NCI-H82 (cell line): ENCODE measurements around the gene SAG.
"Not testable (repeated sequence)": the region's sequence is repeated elsewhere in the genome, so short reads cannot be mapped to it uniquely, and the experiment has no call there.

Source experiments
- DNase-seq: peaks from one replicate; lab custom pipeline; 2025; lab: John Stamatoyannopoulos, UW

Gene SAG

GRCh38 chr2:233332125-233332524 lies 24.5 kb downstream of the SAG start:
- DNase-seq = no peak

GRCh38 chr2:233334915-233335314 lies 27.3 kb downstream of the SAG start:
- DNase-seq = no peak

- DNase-seq = not testable (repeated sequence)
Observed at GRCh38 chr2:233336091-233336490, 28.5 kb downstream of the SAG start.

- DNase-seq = no peak
Observed at GRCh38 chr2:233336541-233336940, 28.9 kb downstream of the SAG start.

- peak; percentile 81 for DNase-seq
Observed at GRCh38 chr2:233338046-233338445, 30.4 kb downstream of the SAG start.

- no peak for DNase-seq
Observed at GRCh38 chr2:233338812-233339368, 31.3 kb downstream of the SAG start.

GRCh38 chr2:233339427-233339826 lies 31.8 kb downstream of the SAG start:
- DNase-seq = no peak

- no peak for DNase-seq
Observed at GRCh38 chr2:233341296-233341695, 33.7 kb downstream of the SAG start.

- DNase-seq = peak; percentile 96
Observed at GRCh38 chr2:233342301-233342700, 34.7 kb downstream of the SAG start.

GRCh38 chr2:233343171-233343705 lies 35.6 kb downstream of the SAG start:
- no peak for DNase-seq

GRCh38 chr2:233346376-233346775 lies 38.8 kb downstream of the SAG start:
- DNase-seq = no peak

- DNase-seq = no peak
Observed at GRCh38 chr2:233346930-233347329, 39.3 kb downstream of the SAG start.

GRCh38 chr2:233349005-233349998 lies 41.7 kb downstream of the SAG start:
- no peak for DNase-seq

GRCh38 chr2:233350708-233351107 lies 43.1 kb downstream of the SAG start:
- DNase-seq = peak; percentile 48

GRCh38 chr2:233351423-233351822 lies 43.8 kb downstream of the SAG start:
- no peak for DNase-seq

GRCh38 chr2:233352141-233352842 lies 44.7 kb downstream of the SAG start:
- DNase-seq = no peak

- DNase-seq = no peak
Observed at GRCh38 chr2:233353101-233353768, 45.6 kb downstream of the SAG start.

GRCh38 chr2:233353769-233354499 lies 46.3 kb downstream of the SAG start, which contains the start of gene DGKD:
TSS of gene DGKD (plus strand) at chr2:233354494. CDS start at chr2:233354519, 25 bp downstream.
- DNase-seq = peak; percentile 87

- DNase-seq = no peak
Observed at GRCh38 chr2:233354500-233354924, 46.9 kb downstream of the SAG start.

- DNase-seq = peak; percentile 48
Observed at GRCh38 chr2:233354971-233355574, 47.5 kb downstream of the SAG start.

GRCh38 chr2:233355916-233356315 lies 48.3 kb downstream of the SAG start:
- DNase-seq = no peak
